Measurements from ENCODE around the gene ETV7.

The ETV7 gene

DNA sequence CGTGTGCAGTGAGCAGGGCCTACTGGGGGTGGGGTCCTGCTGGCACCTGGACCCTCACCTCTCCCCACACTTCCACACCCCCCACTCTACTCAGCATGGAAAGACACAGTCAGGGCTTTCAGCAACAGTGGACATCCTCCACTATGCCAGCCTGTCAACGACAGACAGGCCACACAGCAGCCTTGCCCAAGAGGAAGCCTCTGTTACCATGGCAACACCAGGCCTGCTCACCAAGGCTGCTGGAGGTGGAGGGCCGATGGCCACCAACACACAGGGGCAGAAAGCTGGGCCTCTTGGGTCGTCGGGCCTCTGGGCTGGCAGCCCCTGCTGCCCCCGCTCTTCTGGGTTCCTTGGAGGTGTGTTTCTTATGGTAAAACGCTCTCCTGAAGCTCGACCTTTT, 64.4 kb downstream of the ETV7 start:
- Mint-ChIP-seq H3K36me3 (ENCODE audit: low read depth) (no peaks in the 10 kb centered on the region), H3K27me3 (peaks cover 11% of the 10 kb centered on the region), H3K9me3 (no peaks in the 10 kb centered on the region), H3K4me1 (ENCODE audit: low read depth) (peaks cover 12% of the 10 kb centered on the region), H3K4me3 (no peak overlapping the region), H3K27ac (no peak overlapping the region)
- intact Hi-C loops (cut with micrococcal nuclease): no loop called here

DNA sequence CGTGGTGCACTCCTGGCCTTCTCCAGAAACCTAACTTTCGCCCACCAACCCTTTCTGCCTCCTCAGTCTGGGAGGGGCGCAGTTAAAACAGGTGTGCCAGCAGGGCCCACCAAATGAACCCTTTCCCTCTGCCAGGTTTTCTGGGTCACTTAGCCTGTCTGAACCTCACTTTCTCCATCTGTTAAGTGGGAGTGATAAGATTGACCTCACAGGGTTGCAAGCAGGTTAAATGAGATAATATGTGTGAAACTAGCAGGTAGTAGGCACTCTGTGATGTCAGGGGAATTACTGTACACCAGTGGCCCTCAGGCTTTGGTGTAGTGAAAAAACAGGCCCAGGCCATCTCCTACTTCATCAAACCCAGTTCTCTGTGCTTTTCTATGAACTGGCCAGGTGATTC, 64.9 kb downstream of the ETV7 start:
- no peaks in the 10 kb centered on the region for H3K36me3 Mint-ChIP-seq (ENCODE audit: low read depth)
- peaks cover 11% of the 10 kb centered on the region for H3K27me3 Mint-ChIP-seq
- no peak overlapping the region for H3K27ac Mint-ChIP-seq
- H3K4me1 Mint-ChIP-seq (ENCODE audit: low read depth): peaks cover 8% of the 10 kb centered on the region
- no peak overlapping the region for H3K4me3 Mint-ChIP-seq
- no peaks in the 10 kb centered on the region for H3K9me3 Mint-ChIP-seq
- intact Hi-C loops (cut with micrococcal nuclease): no loop called here

DNA sequence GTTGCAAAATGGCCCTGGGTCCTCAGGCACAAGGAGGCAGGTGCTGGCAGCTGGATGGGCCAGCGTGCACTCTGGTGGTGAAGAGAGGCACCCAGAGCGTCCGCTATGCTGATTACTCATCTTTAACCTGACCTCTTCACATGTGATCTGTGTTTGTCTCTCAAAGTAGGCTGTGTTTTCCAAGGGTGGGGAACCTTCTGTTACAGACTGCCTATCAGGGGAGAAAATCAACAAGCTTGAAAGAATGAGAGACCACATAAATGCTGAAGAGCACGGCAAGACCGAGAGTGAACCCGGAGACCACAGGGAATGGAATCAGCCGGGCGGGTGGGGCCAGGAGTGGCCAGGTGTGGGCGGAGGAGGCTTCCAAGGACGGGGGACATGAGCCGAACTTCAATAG, 67.0 kb downstream of the ETV7 start:
- Mint-ChIP-seq H3K27ac (no peak overlapping the region), H3K9me3 (no peaks in the 10 kb centered on the region), H3K36me3 (ENCODE audit: low read depth) (no peaks in the 10 kb centered on the region), H3K27me3 (peaks cover 4% of the 10 kb centered on the region), H3K4me3 (no peak overlapping the region), H3K4me1 (ENCODE audit: low read depth) (peaks cover 4% of the 10 kb centered on the region)
- intact Hi-C loops (cut with micrococcal nuclease): no loop called here

DNA sequence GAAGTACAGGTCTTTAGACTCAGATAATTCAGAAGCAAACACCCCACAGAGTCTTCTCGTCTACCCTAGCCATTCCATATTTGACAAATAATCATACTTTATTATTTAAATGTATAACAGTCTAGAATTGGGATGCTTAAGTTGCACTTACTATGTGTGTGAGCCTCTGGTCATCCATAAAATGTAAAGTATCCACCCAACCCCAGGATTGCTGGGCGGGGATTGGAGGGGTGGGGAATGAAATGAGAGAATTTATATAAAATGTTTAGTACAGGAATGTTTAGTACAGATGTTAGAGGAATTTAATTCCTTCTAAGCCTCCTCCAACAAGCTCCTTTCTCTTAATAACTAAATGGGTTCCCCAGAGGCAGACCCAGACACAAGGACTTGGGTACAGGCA, 67.6 kb downstream of the ETV7 start:
- Mint-ChIP-seq H3K27ac (no peak overlapping the region), H3K9me3 (no peaks in the 10 kb centered on the region), H3K27me3 (peaks cover 1% of the 10 kb centered on the region), H3K4me1 (ENCODE audit: low read depth) (peaks cover 4% of the 10 kb centered on the region), H3K36me3 (ENCODE audit: low read depth) (no peaks in the 10 kb centered on the region), H3K4me3 (no peak overlapping the region)
- intact Hi-C loops (cut with micrococcal nuclease): no loop called here

DNA sequence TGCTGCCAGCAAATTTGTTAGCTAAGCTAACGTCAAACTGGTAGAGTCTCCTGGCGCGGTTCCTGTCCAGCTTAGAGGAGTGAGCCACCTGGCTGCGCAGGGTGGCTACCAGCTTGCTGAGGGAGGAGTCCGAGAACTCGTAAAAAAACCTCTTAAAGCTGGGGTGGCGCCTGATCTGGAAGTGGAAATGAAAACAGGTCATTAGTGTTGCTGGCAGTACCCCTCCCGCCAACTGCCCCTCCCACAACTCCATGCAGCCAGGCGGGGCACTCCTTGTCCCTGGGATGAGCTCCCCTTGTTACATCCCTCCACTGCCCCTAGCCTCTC, 68.1 kb downstream of the ETV7 start:
- Mint-ChIP-seq H3K27ac (no peak overlapping the region), H3K27me3 (peaks cover 1% of the 10 kb centered on the region), H3K36me3 (ENCODE audit: low read depth) (no peaks in the 10 kb centered on the region), H3K4me1 (ENCODE audit: low read depth) (peaks cover 4% of the 10 kb centered on the region), H3K9me3 (no peaks in the 10 kb centered on the region), H3K4me3 (no peak overlapping the region)
- intact Hi-C loops (cut with micrococcal nuclease): no loop called here

DNA sequence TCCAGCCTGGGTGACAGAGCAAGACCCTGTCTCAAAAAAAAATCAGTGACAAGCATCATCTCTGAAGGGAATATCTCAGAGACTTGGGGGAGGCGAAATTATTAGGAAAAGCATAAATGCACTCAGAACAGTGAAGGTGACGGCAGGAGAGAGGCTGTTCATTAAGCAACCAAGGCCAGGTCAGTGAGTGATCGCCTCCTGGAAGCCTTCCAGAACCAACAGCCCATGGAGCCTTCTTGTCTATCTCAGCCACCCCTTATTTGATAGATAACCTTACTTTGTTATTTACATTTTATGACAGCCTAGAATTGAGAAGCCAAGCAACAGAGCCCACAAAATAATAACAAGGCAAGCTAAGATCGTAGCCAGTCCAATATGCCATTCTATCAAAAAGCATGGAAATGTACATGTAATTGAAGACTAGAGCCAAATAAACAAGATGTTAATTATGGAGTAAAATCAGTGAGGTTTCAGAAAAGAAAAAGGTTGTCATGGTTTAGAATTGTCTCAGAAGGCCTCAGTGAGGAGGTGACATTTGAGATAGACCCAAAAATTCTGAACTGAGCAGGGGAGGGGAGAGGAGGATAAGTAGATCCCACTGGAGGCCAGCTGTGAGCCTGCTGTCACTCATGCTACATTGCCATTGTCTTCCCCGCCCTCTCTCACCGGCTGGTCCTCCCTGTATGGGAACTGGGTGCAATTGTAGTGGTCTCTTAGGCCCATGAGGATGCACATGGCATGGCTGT, 68.6 kb downstream of the ETV7 start:
- Mint-ChIP-seq H3K27me3 (peaks cover 1% of the 10 kb centered on the region), H3K4me1 (ENCODE audit: low read depth) (peaks cover 4% of the 10 kb centered on the region), H3K4me3 (no peak overlapping the region), H3K36me3 (ENCODE audit: low read depth) (no peaks in the 10 kb centered on the region), H3K27ac (no peak overlapping the region), H3K9me3 (no peaks in the 10 kb centered on the region)
- intact Hi-C loops (cut with micrococcal nuclease): no loop called here

DNA sequence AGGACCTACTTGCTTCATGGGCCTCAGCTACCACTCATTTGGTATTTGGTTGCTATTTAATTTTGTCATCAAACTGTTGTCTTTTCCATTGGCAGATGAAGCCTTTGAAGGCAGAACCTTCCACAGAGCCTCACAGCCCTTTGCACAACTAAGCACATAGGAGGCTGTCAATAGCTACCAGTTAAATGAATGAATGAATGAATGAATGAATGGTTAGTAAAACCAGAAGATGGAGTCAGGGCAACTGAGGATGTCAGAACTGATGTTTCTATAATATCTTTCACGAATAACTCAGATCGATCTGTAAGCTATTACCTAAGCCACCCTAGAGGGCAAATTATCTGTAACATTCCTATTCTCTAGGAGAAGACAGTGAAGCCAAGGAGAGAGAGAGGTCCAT, 69.8 kb downstream of the ETV7 start:
- peaks cover 9% of the 10 kb centered on the region for H3K4me1 Mint-ChIP-seq (ENCODE audit: low read depth)
- no peaks in the 10 kb centered on the region for H3K36me3 Mint-ChIP-seq (ENCODE audit: low read depth)
- H3K4me3 Mint-ChIP-seq: no peak overlapping the region
- intact Hi-C loops (cut with micrococcal nuclease): no loop called here
- H3K27me3 Mint-ChIP-seq: peaks cover 1% of the 10 kb centered on the region
- no peaks in the 10 kb centered on the region for H3K9me3 Mint-ChIP-seq
- H3K27ac Mint-ChIP-seq: no peak overlapping the region
